Keratinocyte (primary cell): ENCODE results near the gene RBBP5. TPM values are rescaled to one million over a fixed set of nuclear protein-coding genes. Genes with fewer than 3 reads are reported as not detected.

Experiments
- DNase-seq: peaks from one replicate; pipeline ENCODE4 v3.0.0-alpha.2; 2011; ENCODE audit warnings: low read depth, missing footprints, low spot score
- FAIRE-seq: peaks from 2 replicates; lab custom pipeline; 2011; peaks lifted over from hg19 to GRCh38; lab: Jason Lieb, UNC
- H2AFZ ChIP-seq: 2 replicates; pipeline ENCODE4 v1.6.0; 2012; ENCODE audit warnings: low read length, control low read depth, inconsistent platforms; ENCODE audit not compliant: control insufficient read depth
- H3K27ac ChIP-seq: 2 replicates; pipeline ENCODE4 v1.5.1; 2011; ENCODE audit warnings: low read length; ENCODE audit not compliant: control insufficient read depth, insufficient read depth
- H3K27me3 ChIP-seq: 3 replicates; pipeline ENCODE4 v1.6.0; 2011; ENCODE audit warnings: low read length; ENCODE audit not compliant: control insufficient read depth, insufficient read depth; ENCODE audit errors: extremely low read depth
- H3K36me3 ChIP-seq, 2 experiments: 2 replicates in 1 of 2; 3 replicates in 1 of 2; pipeline ENCODE4 v1.5.1; 2011; ENCODE audit warnings: low read length in 2 of 2, mild to moderate bottlenecking in 1 of 2; ENCODE audit not compliant: control insufficient read depth in 2 of 2, insufficient read depth in 2 of 2; ENCODE audit errors: extremely low read depth in 1 of 2
- H3K4me1 ChIP-seq: 3 replicates; pipeline ENCODE4 v1.5.1; 2011; ENCODE audit warnings: low read length; ENCODE audit not compliant: control insufficient read depth, insufficient read depth; ENCODE audit errors: extremely low read depth
- H3K4me2 ChIP-seq: 3 replicates; pipeline ENCODE4 v1.6.0; 2011; ENCODE audit warnings: low read depth, low read length; ENCODE audit not compliant: control insufficient read depth, insufficient read depth; ENCODE audit errors: extremely low read depth
- H3K4me3 ChIP-seq, 3 experiments: fragments of 200-600 bp in 1 of 3; sonication (generic) in 1 of 3; 2 replicates in 2 of 3; 3 replicates in 1 of 3; pipeline ENCODE4 v1.5.1; 2011 to 2016; ENCODE audit warnings: low read length in 3 of 3, mild to moderate bottlenecking in 3 of 3, control low read depth in 2 of 3, inconsistent platforms in 1 of 3, low read depth in 1 of 3, mixed read lengths in 1 of 3, mixed run types in 1 of 3, moderate library complexity in 1 of 3; ENCODE audit not compliant: control insufficient read depth in 2 of 3, insufficient read depth in 2 of 3; ENCODE audit errors: extremely low read depth in 1 of 3
- H3K79me2 ChIP-seq: 2 replicates; pipeline ENCODE4 v1.6.0; 2012; ENCODE audit warnings: low read length; ENCODE audit not compliant: control insufficient read depth, insufficient read depth
- H3K9ac ChIP-seq: 3 replicates; pipeline ENCODE4 v1.6.0; 2011; ENCODE audit warnings: low read length; ENCODE audit not compliant: control insufficient read depth, insufficient read depth; ENCODE audit errors: extremely low read depth
- H3K9me1 ChIP-seq: 3 replicates; pipeline ENCODE4 v1.6.0; 2011; ENCODE audit warnings: low read length; ENCODE audit not compliant: control insufficient read depth, insufficient read depth; ENCODE audit errors: extremely low read depth
- H3K9me3 ChIP-seq: 2 replicates; pipeline ENCODE4 v1.5.1; 2012; ENCODE audit warnings: low read depth, low read length; ENCODE audit not compliant: control insufficient read depth
- H4K20me1 ChIP-seq: 3 replicates; pipeline ENCODE4 v1.6.0; 2011; ENCODE audit warnings: low read length; ENCODE audit not compliant: control insufficient read depth, insufficient read depth; ENCODE audit errors: extremely low read depth
- EZH2 ChIP-seq: IDR thresholded peaks from one replicate; pipeline ENCODE4 v1.6.1; 2012; ENCODE audit warnings: inconsistent platforms, mild to moderate bottlenecking, low read length, moderate library complexity
- dilution Hi-C: fragments of 300-500 bp; cut with MboI; formaldehyde crosslinking; loops from one replicate; pipeline ENCODE4 v1.7.0; 2020; ENCODE audit warnings: low sequenced_read_pairs; ENCODE audit not compliant: extremely low pct_ligation_motif_present
- polyA plus RNA-seq, 5 experiments: library from polyadenylated mRNA; depleted of rRNA in 3 of 5; stranded (reverse) in 3 of 5; stranded (forward) in 1 of 5; unstranded in 1 of 5; fragments of >200 nt; gene quantifications; 1 replicate in 1 of 5; 2 replicates in 3 of 5; 3 replicates in 1 of 5; pipeline versions ENCODE4 v1.2.1 to v1.2.3, GENCODE V29; 2011 to 2012; ENCODE audit warnings: missing spikeins in 2 of 5, low read depth in 1 of 5, low replicate concordance in 1 of 5
- TF ChIP-seq, protein P1 (sequence below), 3 experiments: IDR thresholded peaks in 1 of 3; conservative IDR thresholded peaks in 1 of 3; optimal IDR thresholded peaks in 1 of 3; 2 replicates in 2 of 3; 3 replicates in 1 of 3; pipeline versions ENCODE3 to v1.5.1; 2011; ENCODE audit warnings: low read length in 3 of 3, mild to moderate bottlenecking in 3 of 3, moderate library complexity in 2 of 3, control low read depth in 1 of 3, inconsistent platforms in 1 of 3; ENCODE audit not compliant: insufficient read depth in 2 of 3; ENCODE audit errors: extremely low read depth in 1 of 3

Gene RBBP5
- polyA plus RNA-seq, 1 donor (not counting 4 experiments of a cell fraction or from before 2014, with no cell fraction given): 12.3 TPM

DNA sequence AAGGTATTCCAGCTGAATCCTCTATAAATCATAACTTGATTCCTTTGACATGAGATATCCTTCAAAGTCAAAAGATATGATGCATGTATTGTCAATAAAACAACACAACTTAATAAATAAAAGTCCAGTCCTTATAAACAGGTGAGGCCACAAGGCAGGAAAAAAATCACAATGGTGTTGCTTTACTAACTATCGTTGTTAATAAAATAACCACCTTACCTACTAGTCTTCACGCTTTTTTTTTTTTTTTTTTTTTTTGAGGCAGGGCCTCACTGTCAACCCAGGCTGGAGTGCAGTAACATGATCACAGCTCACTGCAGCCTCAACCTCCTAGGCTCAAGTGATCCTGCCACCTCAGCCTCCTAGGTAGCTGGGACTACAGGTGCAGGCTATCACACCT lies 37.4 kb downstream of the RBBP5 start, which contains the start of gene TMEM81:
TSS of gene TMEM81 (minus strand) at position 101 of the 400 bp plus-strand sequence. CDS start 140 bp downstream, outside the sequence.
- dilution Hi-C loops: no loop called here
- Histone ChIP-seq H3K9me3 (no peaks in the 10 kb centered on the region), H3K27me3 (no peaks in the 10 kb centered on the region)

GRCh38 chr1:205082431-205082830 lies 39.3 kb downstream of the RBBP5 start:
- H3K9me3 ChIP-seq: no peaks in the 10 kb centered on the region
- no peak overlapping the region for H3K9ac ChIP-seq
- H3K4me3 ChIP-seq: no peak overlapping the region
- no peak overlapping the region for H3K4me2 ChIP-seq
- no peaks in the 10 kb centered on the region for H3K9me1 ChIP-seq
- dilution Hi-C loops: no loop called here
- H2AFZ ChIP-seq: no peak overlapping the region
- no peak for FAIRE-seq
- TF ChIP-seq, protein P1, sequence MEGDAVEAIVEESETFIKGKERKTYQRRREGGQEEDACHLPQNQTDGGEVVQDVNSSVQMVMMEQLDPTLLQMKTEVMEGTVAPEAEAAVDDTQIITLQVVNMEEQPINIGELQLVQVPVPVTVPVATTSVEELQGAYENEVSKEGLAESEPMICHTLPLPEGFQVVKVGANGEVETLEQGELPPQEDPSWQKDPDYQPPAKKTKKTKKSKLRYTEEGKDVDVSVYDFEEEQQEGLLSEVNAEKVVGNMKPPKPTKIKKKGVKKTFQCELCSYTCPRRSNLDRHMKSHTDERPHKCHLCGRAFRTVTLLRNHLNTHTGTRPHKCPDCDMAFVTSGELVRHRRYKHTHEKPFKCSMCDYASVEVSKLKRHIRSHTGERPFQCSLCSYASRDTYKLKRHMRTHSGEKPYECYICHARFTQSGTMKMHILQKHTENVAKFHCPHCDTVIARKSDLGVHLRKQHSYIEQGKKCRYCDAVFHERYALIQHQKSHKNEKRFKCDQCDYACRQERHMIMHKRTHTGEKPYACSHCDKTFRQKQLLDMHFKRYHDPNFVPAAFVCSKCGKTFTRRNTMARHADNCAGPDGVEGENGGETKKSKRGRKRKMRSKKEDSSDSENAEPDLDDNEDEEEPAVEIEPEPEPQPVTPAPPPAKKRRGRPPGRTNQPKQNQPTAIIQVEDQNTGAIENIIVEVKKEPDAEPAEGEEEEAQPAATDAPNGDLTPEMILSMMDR (optimal IDR thresholded peaks at IDR 0.05 in 1 of 3, IDR thresholded peaks at IDR 0.05 in 1 of 3, conservative IDR thresholded peaks at IDR 0.05 in 1 of 3; ENCODE audit: extremely low read depth in 1 of 3, insufficient read depth in 2 of 3, low read length in 3 of 3): no peak
- TF ChIP-seq EZH2: no peak
- DNase-seq: no peak
- no peaks in the 10 kb centered on the region for H3K27me3 ChIP-seq
- no peak overlapping the region for H3K27ac ChIP-seq
- H3K4me1 ChIP-seq: no peaks in the 10 kb centered on the region
- no peaks in the 10 kb centered on the region for H4K20me1 ChIP-seq
- H3K79me2 ChIP-seq: no peaks in the 10 kb centered on the region
- peaks cover 0 to 5% of the 10 kb centered on the region in 2 experiments for H3K36me3 ChIP-seq

More for the DNA sequence above, 37.4 kb downstream of the RBBP5 start, which contains the start of gene TMEM81:
- Histone ChIP-seq H3K4me1 (no peaks in the 10 kb centered on the region), H3K9me1 (no peaks in the 10 kb centered on the region), H3K79me2 (no peaks in the 10 kb centered on the region), H2AFZ (no peak within 1 kb of the TSS), H4K20me1 (no peaks in the 10 kb centered on the region), H3K4me2 (no peak within 1 kb of the TSS), H3K4me3 (no peak within 1 kb of the TSS), H3K9ac (no peak within 1 kb of the TSS), H3K27ac (no peak within 1 kb of the TSS), H3K36me3 (peaks cover 0 to 8% of the 10 kb centered on the region in 2 experiments)
- no peak for TF ChIP-seq EZH2
- TF ChIP-seq, protein P1 (optimal IDR thresholded peaks at IDR 0.05 in 1 of 3, IDR thresholded peaks at IDR 0.05 in 1 of 3, conservative IDR thresholded peaks at IDR 0.05 in 1 of 3; ENCODE audit: extremely low read depth in 1 of 3, insufficient read depth in 2 of 3, low read length in 3 of 3): no peak
- FAIRE-seq: no peak
- DNase-seq: no peak
